NCI-H1930 (cell line): ENCODE data around the gene LRRC36.

Experiments
- DNase-seq, 2 experiments: peaks; one replicate each; lab custom pipeline; 2025; lab: John Stamatoyannopoulos, UW

The LRRC36 gene, protein sequence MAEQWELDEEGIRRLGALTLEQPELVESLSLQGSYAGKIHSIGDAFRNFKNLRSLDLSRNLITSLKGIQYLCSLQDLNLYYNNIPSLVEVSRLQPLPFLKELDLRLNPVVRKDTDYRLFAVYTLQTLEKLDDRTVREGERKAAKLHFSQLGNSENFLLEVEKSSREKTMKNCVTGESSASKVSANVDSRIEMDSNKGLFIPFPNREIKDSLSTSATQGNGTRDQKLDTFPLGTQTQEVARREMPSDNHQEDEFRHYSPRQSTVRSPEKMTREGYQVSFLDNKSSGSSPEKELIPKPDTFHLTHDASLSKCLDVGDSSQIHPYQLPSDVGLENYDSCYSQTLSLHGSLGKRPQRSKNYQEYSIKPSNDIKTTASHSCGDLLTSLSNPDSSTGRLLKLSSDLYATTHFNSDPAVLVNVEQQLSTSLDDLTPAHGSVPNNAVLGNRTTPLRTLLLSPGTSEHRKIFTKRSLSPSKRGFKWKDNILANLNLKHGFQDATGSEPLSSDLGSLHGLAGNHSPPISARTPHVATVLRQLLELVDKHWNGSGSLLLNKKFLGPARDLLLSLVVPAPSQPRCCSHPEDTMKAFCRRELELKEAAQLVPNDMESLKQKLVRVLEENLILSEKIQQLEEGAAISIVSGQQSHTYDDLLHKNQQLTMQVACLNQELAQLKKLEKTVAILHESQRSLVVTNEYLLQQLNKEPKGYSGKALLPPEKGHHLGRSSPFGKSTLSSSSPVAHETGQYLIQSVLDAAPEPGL

DNA sequence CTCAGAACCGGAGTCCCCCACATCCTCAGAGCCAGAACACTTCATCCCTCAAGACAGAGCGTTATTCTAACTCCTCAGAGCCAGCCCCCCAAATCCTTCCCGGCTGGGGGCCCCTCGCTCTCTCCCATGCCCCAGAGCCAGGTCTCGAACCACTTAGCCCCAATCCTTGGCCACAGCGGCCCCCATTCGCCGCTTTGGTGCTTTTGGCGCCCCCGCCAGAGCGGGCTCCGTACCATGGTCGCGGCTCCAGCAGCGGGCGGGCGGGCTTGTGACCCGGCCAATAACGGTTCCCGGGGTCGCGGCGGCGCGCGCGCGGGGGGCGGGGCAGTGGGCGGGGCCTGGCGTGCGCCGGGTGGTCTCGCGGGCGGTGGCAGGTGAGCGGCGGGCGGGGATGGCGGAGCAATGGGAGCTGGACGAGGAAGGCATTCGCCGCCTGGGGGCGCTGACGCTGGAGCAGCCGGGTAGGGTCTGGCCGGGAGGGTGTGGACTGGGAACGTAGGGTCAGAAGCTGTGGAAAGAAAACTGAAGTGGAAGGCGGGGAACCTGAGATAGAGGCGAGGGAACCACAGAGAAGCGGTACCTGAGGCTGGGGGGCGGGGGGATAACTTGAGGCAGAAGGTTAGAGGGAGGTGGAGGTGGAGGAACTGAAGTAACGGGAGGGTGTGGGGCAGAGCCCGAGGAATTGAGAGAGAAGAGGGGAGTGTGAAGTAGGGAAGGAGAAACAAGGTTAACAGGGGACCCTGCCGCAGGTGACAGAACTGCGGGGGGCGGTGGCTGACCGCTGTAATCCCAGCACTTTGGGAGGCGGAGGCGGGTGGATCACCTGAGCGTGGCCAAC lies at the start of gene LRRC36, which contains the start of gene KCTD19:
LRRC36 (plus strand) TSS at position 344 of the 838 bp plus-strand sequence; CDS start at position 392, 48 bp downstream.
KCTD19 (minus strand) TSS at position 270 of the 838 bp plus-strand sequence; CDS start at position 236, 34 bp downstream.
- peak; percentile 78 to 86 for DNase-seq

DNA sequence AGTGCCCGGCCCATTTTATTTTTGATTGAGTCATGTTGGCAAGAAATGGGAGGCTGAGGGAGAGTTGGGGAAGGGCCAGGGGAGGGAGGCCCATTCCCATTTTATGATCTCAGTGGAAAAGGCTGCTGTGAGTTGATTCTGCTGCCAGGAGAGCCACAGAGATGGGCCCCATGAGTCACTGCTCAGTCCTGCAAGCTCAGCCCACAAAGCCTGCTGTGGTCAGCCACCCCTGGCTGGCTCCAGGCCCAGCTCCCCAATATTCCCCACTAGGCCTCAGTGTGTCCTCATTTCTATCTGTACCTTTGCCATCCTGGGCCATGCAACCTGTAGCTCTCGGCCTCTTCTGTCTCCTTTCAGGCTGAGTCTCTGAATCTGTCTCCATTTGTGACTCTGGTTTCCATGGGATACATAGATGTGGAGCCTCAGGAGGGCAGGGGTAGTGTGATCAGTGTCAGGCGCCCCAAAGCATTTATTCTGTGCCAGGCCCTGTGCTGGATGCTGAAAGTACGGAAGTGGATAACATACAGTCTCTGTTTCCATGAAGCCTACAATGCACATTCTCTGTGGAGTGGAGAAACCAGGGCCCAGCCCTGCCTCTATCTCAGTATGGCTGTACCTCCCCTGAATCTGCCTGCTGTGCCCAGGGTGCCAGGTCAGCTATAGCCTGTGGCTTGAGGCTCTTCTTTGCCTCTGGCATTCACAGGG lies 49.2 kb upstream of the LRRC36 start:
- DNase-seq: no peak

DNA sequence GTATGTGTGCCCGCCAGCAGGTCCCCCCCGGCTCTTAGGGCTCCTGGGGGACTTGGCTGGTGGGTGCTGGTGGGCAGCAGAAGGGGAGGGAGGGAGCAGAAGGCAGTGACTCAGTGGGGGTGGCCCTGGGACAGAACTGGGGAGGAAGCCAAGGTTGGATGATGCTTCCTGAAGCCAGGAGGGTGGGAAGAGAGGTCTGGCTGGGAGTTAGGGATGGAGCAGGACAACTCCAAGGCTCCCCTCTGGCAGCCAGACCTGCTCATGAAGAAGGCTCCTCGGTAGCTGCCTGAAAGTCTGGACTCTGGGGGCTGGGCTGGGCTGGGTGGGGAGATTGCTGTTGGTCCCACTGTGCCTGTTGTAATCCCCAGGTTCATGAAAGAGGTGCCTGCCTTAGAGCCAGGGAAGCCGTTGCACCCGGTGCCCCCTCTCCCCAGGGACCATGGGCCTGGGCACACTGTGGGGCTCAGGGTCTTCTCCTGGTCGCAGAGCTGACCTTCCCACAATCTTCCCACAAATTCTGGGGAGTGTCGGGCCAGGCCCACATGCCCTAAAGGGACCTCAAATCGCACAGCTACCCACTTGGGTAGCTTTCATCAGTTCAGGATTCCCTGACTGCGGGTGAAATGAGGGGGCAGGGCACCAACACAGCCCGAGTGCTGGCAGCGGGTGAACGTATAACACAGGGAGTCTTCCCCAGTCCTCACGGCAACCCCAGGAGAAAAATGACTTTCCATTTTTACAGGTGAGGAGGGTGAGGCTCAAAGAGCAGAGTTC lies 48.4 kb upstream of the LRRC36 start:
- DNase-seq: peak in 1 of 2 experiments; percentile 11

DNA sequence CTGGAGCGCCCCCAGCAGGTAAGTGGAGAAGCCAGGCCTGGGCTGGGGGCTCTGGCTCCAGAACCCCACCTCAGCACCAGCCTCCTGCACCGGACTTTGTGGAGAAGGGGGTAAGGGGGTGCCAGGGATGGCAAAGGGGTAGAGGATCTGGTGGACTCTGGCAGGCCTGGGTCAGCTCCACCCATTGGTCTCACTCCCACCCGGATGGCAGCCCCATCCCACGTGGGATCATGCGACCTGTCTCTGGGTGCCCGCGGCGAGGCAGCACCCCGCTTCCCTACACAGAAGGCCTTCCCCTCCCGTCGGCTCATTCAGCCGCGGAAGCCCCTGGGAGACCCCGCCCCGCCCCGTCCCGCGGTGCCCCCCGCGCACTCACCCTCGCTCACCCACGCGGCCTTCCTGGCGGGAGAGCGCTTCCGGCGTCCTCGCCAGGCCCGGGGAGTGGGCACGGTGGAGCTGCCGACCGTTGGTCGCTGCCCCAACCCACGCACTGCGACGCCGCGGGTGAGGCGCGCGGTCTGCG lies 47.8 kb upstream of the LRRC36 start:
- DNase-seq: no peak

DNA sequence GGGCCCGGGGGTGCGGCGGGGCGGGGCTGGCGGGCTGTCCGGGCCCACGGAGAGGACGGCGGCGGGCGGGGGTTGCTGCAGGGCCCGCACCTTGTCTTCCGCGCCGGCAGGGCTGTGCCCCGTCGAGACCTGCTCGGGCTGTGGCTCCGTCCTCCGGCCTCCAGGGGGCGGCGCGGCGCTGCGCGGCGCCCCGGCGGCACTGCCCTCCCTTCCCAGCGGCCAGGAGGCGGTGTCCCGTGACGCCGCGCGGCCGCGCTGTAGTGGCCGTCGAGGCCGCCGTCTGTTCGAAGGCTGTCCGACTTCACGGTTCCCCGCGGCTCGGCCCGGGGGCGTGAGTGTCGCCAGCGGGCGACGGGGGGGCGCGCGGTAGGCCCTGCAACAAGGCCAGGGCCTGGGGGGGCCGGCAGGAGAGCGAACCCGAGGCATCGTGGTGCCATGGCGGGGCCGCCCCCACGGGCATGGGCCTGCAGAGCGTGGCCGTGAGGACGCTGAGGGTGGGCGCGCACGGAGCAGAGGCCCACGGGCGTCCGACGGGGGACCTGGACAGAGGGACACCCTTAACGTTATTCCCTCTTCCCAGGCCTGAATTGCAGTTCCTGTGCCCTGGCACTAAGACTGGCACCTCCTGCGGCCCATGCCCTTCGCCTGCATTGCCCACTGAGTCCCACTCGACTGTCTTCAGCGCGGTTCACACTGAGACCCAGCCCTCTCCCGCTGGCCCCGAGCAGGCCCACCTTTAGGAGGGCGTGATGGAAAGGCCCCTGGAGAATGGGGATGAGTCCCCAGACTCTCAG lies 47.1 kb upstream of the LRRC36 start, which contains the start of gene PLEKHG4:
PLEKHG4 (plus strand) TSS at position 237 of the 794 bp plus-strand sequence; CDS start at position 750, 513 bp downstream.
- DNase-seq: peak; percentile 49 to 74

DNA sequence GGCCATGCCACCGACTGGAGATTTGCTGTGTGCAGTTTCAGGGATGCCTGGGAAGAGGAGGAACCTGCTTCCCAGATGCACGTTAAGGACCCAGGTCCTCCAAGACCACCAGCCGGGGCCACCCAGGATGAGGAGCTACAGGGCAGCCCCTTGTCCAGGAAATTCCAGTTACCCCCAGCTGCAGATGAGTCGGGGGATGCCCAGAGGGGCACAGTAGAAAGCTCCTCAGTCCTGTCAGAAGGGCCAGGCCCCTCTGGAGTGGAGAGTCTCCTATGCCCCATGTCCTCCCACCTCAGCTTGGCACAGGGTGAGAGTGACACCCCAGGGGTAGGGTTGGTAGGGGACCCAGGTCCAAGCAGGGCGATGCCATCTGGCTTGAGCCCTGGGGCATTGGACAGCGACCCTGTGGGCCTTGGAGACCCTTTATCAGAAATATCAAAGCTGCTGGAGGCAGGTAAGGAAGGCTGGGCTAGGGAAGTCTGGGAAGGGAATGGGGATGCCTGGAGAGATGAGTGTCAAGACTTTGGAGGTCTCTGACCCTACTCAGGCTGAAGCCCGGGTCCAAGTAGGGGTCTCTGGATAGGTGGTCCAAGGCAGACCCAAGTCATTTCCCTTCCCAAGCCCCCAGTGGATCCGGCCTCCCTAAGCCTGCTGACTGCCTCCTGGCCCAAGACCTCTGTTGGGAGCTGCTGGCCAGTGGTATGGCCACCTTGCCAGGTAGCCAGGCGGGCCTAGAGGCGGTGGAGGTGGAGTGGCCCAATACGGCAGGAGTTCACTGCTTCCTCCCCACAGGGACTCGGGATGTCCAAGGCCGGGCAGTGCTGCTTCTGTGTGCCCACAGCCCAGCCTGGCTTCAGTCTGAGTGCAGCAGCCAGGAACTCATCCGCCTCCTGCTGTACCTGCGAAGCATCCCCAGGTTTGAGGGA lies 46.3 kb upstream of the LRRC36 start:
- no peak for DNase-seq

DNA sequence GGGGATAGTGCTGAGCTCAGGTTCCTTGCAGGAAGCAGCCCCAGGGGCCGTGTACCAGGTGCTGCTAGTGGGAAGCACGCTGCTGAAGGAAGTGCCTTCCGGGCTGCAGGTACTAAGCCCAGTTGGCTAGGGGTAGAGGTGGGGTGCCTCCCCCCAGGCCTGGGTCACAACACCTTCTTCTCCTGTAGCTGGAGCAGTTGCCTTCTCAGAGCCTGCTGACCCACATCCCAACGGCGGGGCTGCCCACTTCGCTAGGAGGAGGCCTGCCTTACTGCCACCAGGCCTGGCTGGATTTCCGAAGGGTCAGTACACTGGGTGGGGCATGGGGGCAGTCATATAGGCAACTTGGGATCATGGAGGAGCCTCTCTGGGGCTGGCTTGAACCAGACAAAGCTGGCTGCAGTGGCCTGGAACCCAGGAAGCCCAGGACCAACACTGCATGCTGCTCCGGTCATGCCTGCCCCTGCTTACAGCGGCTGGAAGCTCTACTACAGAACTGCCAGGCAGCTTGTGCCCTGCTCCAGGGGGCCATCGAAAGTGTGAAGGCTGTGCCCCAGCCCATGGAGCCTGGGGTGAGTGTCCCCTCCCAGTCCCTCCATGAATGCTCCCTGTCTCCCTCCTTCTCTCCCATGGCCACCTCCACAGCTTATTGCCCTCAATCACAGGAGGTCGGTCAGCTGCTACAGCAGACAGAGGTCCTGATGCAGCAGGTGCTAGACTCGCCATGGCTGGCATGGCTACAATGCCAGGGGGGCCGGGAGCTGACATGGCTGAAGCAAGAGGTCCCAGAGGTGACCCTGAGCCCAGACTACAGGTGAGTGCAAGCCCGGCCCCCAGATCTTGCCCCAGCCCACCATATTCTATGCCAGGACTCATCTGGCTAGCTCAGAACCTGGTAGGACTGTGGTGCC lies 44.8 kb upstream of the LRRC36 start:
- DNase-seq: no peak

DNA sequence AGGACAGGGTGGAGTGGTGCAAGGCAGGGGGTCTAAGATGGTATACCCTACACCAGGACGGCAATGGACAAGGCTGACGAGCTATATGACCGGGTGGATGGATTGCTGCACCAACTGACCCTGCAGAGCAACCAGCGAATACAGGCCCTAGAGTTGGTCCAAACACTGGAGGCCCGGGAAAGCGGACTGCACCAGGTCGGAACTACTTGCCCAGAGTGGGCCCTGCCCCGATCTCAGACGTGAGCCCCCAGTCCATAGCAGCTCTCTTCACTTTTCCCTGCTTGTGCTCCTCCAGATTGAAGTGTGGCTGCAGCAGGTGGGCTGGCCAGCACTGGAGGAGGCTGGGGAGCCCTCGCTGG lies 44.2 kb upstream of the LRRC36 start:
- no peak for DNase-seq

DNA sequence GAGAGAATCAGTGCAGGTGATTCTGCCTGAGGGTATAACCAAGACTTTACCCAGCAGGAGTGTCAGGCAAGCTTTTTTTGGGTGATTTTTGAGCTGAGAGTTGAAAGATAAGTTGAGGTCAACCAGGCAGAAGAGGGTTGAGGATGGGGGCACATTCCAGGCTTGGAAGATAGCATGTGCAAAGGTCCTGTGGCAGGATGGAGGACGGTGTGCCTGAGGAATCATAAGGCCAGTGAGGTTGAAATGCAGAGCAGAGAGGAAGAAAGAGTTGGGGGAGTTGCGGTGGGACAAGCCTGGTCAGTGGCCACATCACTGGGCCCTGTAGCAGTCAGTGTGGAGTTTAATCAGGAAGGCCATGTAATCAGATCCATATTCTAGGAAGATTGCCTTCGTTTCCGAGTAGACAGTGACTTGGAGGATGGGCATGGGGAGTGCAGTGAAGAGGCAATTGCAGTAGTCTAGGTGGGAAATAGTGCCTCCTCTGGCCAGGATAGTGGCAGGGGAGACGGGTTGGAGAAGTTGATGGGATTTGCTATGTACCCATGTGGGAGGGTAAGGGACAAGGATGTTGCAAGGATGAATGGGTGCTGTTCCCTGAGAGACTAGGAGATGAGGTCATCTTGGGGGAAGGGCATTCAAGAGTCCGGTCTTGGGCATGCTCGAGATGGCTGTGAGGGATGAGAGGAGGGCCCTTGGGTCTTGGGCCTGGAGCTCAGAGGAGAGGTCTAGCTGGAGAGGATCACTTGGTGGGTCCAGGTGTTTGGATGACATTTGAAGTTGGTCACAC lies 43.4 kb upstream of the LRRC36 start:
- DNase-seq: no peak

DNA sequence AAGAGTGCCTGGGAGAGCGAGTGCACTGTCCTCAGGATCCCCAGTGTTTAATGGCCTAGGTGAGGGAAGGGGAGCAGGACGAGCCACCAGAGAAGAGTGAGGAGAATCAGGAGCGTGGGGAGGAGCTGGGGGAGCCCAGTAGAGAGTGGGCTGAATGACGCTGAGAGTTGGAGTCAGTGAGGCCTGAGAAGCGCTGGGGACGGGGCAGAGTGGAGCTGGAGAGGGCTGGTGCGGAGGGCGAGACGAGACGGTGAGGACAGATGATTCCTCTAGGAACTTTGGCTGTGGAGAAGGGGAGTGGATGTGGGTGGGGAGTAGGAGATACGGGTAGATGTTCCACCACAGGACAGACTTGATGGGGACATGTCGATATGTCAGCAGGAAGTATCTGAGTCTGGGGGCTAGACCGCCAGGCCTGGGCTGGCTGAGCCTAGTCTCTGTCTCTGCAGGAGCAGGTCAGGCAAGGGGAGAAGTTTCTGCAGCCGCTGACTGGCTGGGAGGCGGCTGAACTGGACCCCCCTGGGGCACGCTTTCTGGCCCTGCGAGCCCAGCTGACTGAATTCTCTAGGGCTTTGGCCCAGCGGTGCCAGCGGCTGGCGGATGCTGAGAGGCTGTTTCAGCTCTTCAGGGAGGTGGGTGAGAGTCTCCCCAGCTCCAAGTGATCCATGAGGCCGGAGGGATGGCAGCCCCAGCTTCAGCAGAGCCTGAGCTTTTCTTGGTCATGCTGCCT lies 42.6 kb upstream of the LRRC36 start:
- no peak for DNase-seq

DNA sequence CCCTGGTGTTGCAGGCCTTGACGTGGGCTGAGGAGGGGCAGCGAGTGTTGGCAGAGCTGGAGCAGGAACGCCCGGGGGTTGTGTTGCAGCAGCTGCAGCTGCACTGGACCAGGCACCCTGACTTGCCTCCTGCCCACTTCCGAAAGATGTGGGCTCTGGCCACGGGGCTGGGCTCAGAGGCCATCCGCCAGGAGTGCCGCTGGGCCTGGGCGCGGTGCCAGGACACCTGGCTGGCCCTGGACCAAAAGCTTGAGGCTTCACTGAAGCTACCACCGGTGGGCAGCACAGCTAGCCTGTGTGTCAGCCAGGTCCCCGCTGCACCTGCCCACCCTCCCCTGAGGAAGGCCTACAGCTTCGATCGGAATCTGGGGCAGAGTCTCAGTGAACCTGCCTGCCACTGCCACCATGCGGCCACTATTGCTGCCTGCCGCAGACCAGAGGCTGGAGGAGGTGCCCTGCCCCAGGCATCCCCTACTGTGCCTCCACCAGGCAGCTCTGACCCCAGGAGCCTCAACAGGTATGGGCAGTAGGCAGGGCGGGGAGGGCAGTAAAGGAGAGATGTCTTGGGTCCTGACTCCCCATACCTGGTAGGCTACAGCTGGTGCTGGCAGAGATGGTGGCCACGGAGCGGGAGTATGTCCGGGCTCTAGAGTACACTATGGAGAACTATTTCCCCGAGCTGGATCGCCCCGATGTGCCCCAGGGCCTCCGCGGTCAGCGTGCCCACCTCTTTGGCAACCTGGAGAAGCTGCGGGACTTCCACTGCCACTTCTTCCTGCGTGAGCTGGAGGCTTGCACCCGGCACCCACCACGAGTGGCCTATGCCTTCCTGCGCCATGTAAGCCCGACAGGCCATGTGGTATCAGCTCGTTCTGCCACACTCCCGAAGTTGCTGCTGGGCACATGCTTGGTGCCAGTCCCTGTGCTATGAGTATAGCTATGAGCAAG lies 41.6 kb upstream of the LRRC36 start:
- DNase-seq: no peak

DNA sequence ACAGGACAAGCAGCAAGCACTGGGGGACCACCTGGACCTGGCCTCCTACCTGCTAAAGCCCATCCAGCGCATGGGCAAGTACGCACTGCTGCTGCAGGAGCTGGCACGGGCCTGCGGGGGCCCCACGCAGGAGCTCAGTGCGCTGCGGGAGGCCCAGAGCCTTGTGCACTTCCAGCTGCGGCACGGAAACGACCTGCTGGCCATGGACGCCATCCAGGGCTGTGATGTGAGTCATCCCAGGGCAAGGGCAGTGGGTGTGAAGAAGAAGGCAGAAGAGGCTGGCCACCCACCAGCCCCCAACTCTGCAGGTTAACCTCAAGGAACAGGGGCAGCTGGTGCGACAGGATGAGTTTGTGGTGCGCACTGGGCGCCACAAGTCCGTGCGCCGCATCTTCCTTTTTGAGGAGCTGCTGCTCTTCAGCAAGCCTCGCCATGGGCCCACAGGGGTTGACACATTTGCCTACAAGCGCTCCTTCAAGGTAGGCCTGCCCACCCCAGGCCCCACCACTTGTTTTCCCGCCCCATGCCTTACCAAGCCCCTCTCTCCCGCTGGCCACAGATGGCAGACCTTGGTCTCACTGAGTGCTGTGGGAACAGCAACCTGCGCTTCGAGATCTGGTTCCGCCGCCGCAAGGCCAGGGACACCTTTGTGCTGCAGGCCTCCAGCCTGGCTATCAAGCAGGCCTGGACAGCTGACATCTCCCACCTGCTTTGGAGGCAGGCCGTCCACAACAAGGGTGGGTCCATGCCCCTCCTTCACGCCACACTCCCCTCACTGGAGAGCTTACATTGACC lies 40.0 kb upstream of the LRRC36 start:
- DNase-seq: no peak

DNA sequence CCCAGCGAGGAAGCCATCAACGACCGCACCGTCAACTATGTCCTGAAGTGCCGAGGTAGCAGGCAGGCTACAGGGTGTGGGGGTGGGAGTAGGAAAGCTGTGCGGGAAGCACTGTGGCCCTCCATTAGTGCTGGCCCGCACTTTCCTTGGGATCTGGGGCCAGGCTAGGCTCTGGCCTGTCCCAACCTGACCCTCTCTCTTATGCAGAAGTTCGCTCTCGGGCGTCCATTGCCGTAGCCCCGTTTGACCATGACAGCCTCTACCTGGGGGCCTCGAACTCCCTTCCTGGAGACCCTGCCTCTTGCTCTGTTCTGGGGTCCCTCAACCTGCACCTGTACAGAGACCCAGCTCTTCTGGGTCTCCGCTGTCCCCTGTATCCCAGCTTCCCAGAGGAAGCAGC lies 38.7 kb upstream of the LRRC36 start:
- no peak for DNase-seq

DNA sequence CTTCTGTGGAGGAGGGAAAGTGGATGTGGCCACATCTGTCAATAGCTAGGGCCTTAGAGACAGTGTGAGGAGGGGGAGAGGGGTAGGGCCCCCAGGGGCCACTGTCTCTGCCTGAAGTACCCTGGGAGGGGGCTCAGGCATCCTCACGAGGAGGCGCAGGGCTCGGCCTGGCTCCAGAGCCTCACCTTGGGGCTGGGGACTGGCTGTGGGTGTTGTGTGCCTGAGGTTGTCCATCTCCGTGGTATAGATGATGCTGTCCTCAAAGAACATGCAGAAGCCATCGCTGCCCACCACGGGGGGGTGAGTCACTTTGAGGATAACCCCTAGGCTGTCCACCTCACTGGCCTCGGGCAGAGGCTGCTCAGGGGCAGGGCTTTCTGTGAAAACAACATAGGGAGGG lies 35.2 kb upstream of the LRRC36 start:
- DNase-seq: no peak
